Activated CD8-positive, alpha-beta T cell treated with anti-CD3 and anti-CD28 coated beads for 36 hours (primary cell): Measurements from ENCODE around the gene ATP2C2. TPM values are rescaled to one million over a fixed set of nuclear protein-coding genes. Genes with fewer than 3 reads are reported as not detected.
"Not testable (repeated sequence)": the region's sequence is repeated elsewhere in the genome, so short reads cannot be mapped to it uniquely, and the experiment has no call there.

ENCODE experiments used
- ATAC-seq: fragments of 200-7000 bp; cut with Tn5 transposase; one replicate; pipeline ENCODE4 v1.10.0; 2021; ENCODE audit warnings: mild to moderate bottlenecking, moderate library complexity
- CTCF ChIA-PET: fragments of 350-600 bp; sonication (Branson Sonifier 250); formaldehyde crosslinking; loops from one replicate; lab custom pipeline; 2021; ENCODE audit warnings: antibody characterized with exemption; lab: Charles Lee
- POLR2A ChIA-PET: fragments of 350-600 bp; sonication (Branson Sonifier 250); formaldehyde crosslinking; loops from one replicate; lab custom pipeline; 2021; ENCODE audit warnings: antibody characterized with exemption; lab: Charles Lee
- DNase-seq: peaks from one replicate; pipeline ENCODE4 v3.0.0-alpha.2; 2020
- H3K27ac Mint-ChIP-seq: one replicate; pipeline ENCODE4 v1.8.0; 2021; ENCODE audit warnings: mild to moderate bottlenecking, mixed read lengths
- H3K27me3 Mint-ChIP-seq: one replicate; pipeline ENCODE4 v1.8.0; 2021; ENCODE audit warnings: mixed read lengths
- H3K36me3 Mint-ChIP-seq: one replicate; pipeline ENCODE4 v1.8.0; 2021; ENCODE audit warnings: low read depth, mixed read lengths
- H3K4me1 Mint-ChIP-seq: one replicate; pipeline ENCODE4 v1.8.0; 2021; ENCODE audit warnings: low read depth, mixed read lengths
- H3K4me3 Mint-ChIP-seq: one replicate; pipeline ENCODE4 v1.8.0; 2021; ENCODE audit warnings: mild to moderate bottlenecking, moderate library complexity, mixed read lengths
- H3K9me3 Mint-ChIP-seq: one replicate; pipeline ENCODE4 v1.8.0; 2021; ENCODE audit warnings: mixed read lengths
- intact Hi-C: fragments of 100-400 bp; cut with micrococcal nuclease; formaldehyde crosslinking; loops from one replicate; pipeline ENCODE4 v1.10.0; 2022
- total RNA-seq, 2 experiments: library from RNA; stranded (reverse); gene quantifications; one replicate each; pipeline ENCODE4 v1.2.3, GENCODE V29; 2021
- TF ChIP-seq, protein P1 (sequence below): fragments of 200-600 bp; IDR thresholded peaks from one replicate; pipeline ENCODE4 v1.8.0; 2022; ENCODE audit warnings: antibody characterized with exemption, mild to moderate bottlenecking

ATP2C2 gene
- total RNA-seq, 2 experiments from 2014 or later: not detected

DNA sequence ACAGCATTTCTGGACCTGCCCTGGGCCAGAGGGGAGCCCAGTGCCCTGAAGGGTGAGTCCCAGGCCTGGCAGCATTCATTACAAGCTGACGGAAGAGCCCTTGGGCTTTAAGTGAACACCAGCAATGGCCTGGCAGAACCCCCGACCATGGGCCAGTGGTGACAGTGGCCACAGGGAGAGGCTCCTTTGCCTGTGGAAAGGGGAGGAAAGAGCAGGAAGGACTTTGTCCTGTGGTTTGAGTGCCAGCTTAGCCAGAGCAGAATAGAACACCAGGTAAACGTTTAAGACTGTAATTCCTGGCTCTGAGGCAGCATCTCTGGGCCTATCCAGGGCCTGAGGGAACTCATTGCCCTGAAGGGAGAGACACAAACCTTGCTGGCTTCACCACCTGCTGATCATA, 34.3 kb upstream of the ATP2C2 start:
- Mint-ChIP-seq H3K27me3 (no peaks in the 10 kb centered on the region), H3K36me3 (no peaks in the 10 kb centered on the region), H3K4me1 (no peaks in the 10 kb centered on the region), H3K9me3 (peaks cover 16% of the 10 kb centered on the region), H3K27ac (no peak overlapping the region), H3K4me3 (no peak overlapping the region)
- ATAC-seq (no peak), DNase-seq (no peak)
- TF ChIP-seq, protein P1, sequence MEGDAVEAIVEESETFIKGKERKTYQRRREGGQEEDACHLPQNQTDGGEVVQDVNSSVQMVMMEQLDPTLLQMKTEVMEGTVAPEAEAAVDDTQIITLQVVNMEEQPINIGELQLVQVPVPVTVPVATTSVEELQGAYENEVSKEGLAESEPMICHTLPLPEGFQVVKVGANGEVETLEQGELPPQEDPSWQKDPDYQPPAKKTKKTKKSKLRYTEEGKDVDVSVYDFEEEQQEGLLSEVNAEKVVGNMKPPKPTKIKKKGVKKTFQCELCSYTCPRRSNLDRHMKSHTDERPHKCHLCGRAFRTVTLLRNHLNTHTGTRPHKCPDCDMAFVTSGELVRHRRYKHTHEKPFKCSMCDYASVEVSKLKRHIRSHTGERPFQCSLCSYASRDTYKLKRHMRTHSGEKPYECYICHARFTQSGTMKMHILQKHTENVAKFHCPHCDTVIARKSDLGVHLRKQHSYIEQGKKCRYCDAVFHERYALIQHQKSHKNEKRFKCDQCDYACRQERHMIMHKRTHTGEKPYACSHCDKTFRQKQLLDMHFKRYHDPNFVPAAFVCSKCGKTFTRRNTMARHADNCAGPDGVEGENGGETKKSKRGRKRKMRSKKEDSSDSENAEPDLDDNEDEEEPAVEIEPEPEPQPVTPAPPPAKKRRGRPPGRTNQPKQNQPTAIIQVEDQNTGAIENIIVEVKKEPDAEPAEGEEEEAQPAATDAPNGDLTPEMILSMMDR: no peak
- ChIA-PET POLR2A (no interaction called here), CTCF (no interaction called here)
- intact Hi-C loops: no loop called here

DNA sequence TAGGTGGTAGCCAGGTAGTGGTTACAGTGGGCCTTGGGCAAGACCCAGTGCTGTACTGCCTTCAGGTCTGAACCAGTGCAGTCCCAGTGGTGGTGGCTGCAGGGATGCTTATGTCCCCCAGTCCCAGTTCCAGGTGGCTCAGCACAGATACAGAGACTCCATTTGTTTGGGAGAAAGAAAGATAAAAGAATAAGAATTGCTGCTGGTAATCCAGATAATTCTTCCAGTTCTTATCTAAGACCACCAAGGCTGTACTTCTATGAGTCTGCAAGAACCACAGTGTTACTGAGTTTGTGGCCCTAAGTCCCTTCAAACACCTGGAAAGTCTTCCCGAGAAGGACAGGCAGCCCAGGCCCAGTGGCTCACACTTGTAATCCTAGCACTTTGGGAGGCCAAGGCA, 33.9 kb upstream of the ATP2C2 start:
- TF ChIP-seq, protein P1: no peak
- H3K36me3 Mint-ChIP-seq: no peaks in the 10 kb centered on the region
- intact Hi-C loops: no loop called here
- H3K27ac Mint-ChIP-seq: no peak overlapping the region
- ChIA-PET POLR2A (no interaction called here), CTCF (no interaction called here)
- ATAC-seq: no peak
- no peak for DNase-seq
- no peak overlapping the region for H3K4me3 Mint-ChIP-seq
- H3K9me3 Mint-ChIP-seq: peaks cover 16% of the 10 kb centered on the region
- no peaks in the 10 kb centered on the region for H3K27me3 Mint-ChIP-seq
- H3K4me1 Mint-ChIP-seq: no peaks in the 10 kb centered on the region

DNA sequence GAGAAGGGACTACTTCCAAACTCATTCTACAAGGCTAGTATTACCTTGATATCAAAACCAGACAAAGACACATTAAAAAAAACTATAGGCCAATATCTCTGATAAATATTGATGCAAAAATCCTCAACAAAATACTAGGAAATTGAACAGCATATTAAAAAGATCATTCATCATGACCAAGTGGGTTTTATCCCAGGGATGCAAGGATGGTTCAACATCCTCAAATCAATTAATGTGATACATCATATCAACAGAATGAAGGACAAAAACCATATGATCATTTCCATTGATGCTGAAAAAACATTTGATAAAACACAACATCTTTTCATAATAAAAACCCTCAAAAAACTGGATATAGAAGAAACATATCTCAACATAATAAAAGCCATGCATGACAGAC, 31.1 kb upstream of the ATP2C2 start:
- POLR2A ChIA-PET, H3K4me1 Mint-ChIP-seq, DNase-seq, H3K36me3 Mint-ChIP-seq, CTCF ChIA-PET, ATAC-seq, H3K4me3 Mint-ChIP-seq, H3K27ac Mint-ChIP-seq, intact Hi-C loops, H3K27me3 Mint-ChIP-seq: not testable (repeated sequence)
- H3K9me3 Mint-ChIP-seq: peaks cover 16% of the 10 kb centered on the region

DNA sequence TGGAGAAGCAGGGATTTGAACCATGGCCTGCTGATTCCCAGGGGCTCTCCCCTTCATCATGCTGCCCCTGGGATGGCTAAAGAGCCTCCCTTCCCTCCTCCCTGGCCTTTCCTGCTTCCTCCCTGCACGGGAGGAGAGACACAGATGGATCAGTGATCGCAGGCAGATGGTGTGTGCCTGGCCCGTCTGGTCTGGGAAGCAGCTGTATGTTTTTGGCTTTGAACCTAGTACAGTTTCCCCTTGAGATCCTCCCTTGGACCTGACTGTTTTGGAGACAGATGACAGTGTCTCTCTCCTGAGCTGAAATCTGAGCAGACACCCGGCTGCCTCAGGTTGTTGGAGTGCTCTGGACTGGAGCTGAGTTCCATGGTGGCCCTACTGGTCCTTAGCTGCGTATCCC, 29.0 kb upstream of the ATP2C2 start:
- ATAC-seq (no peak), DNase-seq (no peak)
- TF ChIP-seq, protein P1: no peak
- CTCF ChIA-PET: no interaction called here
- Mint-ChIP-seq H3K36me3 (no peaks in the 10 kb centered on the region), H3K27ac (no peak overlapping the region), H3K4me1 (no peaks in the 10 kb centered on the region), H3K9me3 (peaks cover 16% of the 10 kb centered on the region), H3K27me3 (no peaks in the 10 kb centered on the region), H3K4me3 (no peak overlapping the region)
- intact Hi-C loops: no loop called here
- POLR2A ChIA-PET: no interaction called here

DNA sequence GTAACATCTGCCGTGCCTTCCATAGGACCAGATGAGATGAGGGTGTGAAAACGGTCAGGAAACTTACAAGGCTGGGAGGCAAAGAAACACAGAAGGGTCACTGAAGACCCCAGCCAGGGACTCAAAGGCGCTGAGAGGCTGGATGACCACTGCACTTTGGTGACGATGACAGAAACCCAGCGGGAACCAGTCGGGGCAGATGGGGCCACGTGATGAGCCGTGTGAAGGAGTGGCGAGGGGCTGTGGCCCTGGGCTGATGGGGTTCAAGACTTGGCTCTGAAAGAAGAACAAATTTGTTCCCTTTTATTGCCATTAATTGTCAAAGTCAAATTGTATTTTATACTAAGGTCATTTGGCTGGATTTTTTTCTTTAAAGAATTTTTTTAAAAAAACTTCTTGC, 28.6 kb upstream of the ATP2C2 start:
- intact Hi-C loops: no loop called here
- ChIA-PET POLR2A (no interaction called here), CTCF (no interaction called here)
- Mint-ChIP-seq H3K9me3 (peaks cover 16% of the 10 kb centered on the region), H3K36me3 (no peaks in the 10 kb centered on the region), H3K27me3 (no peaks in the 10 kb centered on the region), H3K4me1 (no peaks in the 10 kb centered on the region), H3K27ac (no peak overlapping the region), H3K4me3 (no peak overlapping the region)
- TF ChIP-seq, protein P1: no peak
- no peak for DNase-seq
- ATAC-seq: no peak
